Mucosa of descending colon (tissue), 3 donors: ENCODE results near the gene PHC3. TPM values are rescaled to one million over a fixed set of nuclear protein-coding genes. Genes with fewer than 3 reads are reported as not detected.

Source experiments
- ATAC-seq: fragments of 200-7000 bp; cut with Tn5 transposase; one replicate; pipeline ENCODE4 v1.9.1; 2020; ENCODE audit warnings: mild to moderate bottlenecking, moderate library complexity
- DNase-seq, 3 donors: peaks; one replicate each; pipeline ENCODE4 v3.0.0-alpha.2; 2020
- H3K36me3 ChIP-seq: fragments of 200-600 bp; one replicate; pipeline ENCODE4 v1.8.0; 2021; ENCODE audit warnings: low read depth, mild to moderate bottlenecking
- H3K4me1 ChIP-seq: fragments of 200-600 bp; one replicate; pipeline ENCODE4 v1.8.0; 2021; ENCODE audit warnings: low read depth, mild to moderate bottlenecking
- H3K4me3 ChIP-seq: fragments of 200-600 bp; one replicate; pipeline ENCODE4 v1.8.0; 2021; ENCODE audit warnings: mild to moderate bottlenecking
- H3K9me3 ChIP-seq: fragments of 200-600 bp; one replicate; pipeline ENCODE4 v1.8.0; 2021; ENCODE audit warnings: mild to moderate bottlenecking
- intact Hi-C, 2 donors: fragments of 100-400 bp; cut with DNase I in 1 of 2; cut with micrococcal nuclease in 1 of 2; formaldehyde crosslinking; loops; one replicate each; pipeline versions ENCODE4 v1.11.0 to v1.11.1; 2022; cut with DNase I, micrococcal nuclease
- total RNA-seq, 3 donors: library from RNA; stranded (reverse); fragmentation: NEBNext Ultra II Directional in 2 of 3; extraction: Animal tissue kit (Norgen Biotek cat#: 25700) in 2 of 3; gene quantifications; one replicate each; pipeline versions ENCODE4 v1.2.1 to v1.2.4, GENCODE V29; 2021 to 2023
- TF ChIP-seq, protein P1 (sequence below): fragments of 200-600 bp; IDR thresholded peaks from one replicate; pipeline ENCODE4 v1.8.0; 2022; ENCODE audit warnings: antibody characterized with exemption, mild to moderate bottlenecking
- donor health status: DM: no; HTN: no; CAD: no; lungs with moderate emphysema.
- donor health status: DM: no; HTN: no; CAD: no.
- donor health status: DM: no; HTN: yes; CAD: no.

The PHC3 gene
- total RNA-seq, 3 donors from 2014 or later: 54.2 to 96.7 (median 58.0) TPM

DNA sequence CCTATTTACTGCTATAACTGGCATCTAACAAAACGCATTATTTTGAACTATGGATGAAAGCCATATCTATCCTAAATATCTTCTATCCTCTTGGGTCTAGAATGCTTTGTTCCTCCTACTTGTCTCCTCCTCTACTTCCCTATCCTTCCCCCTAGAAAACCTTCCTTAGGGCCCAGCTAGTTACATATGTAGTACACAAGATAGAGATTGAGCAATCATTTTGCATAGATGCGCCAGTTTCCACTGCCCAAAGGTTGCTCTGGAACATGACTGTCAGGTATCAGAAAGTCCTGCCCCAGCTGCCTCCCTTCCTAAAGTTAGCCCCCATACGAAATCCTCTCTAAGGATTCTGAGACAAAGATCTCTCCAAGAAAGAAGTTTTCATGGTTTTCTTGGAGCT, 88.6 kb downstream of the PHC3 start:
- Histone ChIP-seq H3K9me3 (no peaks in the 10 kb centered on the region), H3K4me1 (no peaks in the 10 kb centered on the region), H3K4me3 (no peak overlapping the region), H3K36me3 (no peaks in the 10 kb centered on the region)
- ATAC-seq (peak; percentile 13), DNase-seq (no peak)
- intact Hi-C loops: no loop called here
- TF ChIP-seq, protein P1, sequence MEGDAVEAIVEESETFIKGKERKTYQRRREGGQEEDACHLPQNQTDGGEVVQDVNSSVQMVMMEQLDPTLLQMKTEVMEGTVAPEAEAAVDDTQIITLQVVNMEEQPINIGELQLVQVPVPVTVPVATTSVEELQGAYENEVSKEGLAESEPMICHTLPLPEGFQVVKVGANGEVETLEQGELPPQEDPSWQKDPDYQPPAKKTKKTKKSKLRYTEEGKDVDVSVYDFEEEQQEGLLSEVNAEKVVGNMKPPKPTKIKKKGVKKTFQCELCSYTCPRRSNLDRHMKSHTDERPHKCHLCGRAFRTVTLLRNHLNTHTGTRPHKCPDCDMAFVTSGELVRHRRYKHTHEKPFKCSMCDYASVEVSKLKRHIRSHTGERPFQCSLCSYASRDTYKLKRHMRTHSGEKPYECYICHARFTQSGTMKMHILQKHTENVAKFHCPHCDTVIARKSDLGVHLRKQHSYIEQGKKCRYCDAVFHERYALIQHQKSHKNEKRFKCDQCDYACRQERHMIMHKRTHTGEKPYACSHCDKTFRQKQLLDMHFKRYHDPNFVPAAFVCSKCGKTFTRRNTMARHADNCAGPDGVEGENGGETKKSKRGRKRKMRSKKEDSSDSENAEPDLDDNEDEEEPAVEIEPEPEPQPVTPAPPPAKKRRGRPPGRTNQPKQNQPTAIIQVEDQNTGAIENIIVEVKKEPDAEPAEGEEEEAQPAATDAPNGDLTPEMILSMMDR: no peak

DNA sequence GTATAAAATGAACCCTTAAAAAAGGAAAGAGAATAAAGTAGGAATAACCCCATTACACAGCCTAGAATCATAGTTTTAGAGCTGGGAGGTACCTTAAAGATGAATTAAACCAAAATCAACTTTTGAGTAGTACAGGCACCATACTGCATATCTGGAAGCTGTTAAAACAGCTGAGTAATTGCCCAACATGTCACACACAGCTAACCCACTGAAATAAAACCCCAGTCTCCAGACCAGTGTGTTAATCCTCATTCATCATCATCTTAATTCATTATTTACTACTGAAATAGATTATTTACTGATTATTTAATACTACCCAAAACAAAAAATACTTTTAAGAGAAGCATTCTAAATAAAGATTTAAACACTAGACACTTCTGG, 90.9 kb downstream of the PHC3 start:
- TF ChIP-seq, protein P1: no peak
- no peak for ATAC-seq
- no peaks in the 10 kb centered on the region for H3K9me3 ChIP-seq
- DNase-seq: no peak
- no peaks in the 10 kb centered on the region for H3K4me1 ChIP-seq
- intact Hi-C loops: no loop called here
- H3K36me3 ChIP-seq: no peaks in the 10 kb centered on the region
- H3K4me3 ChIP-seq: no peak overlapping the region

DNA sequence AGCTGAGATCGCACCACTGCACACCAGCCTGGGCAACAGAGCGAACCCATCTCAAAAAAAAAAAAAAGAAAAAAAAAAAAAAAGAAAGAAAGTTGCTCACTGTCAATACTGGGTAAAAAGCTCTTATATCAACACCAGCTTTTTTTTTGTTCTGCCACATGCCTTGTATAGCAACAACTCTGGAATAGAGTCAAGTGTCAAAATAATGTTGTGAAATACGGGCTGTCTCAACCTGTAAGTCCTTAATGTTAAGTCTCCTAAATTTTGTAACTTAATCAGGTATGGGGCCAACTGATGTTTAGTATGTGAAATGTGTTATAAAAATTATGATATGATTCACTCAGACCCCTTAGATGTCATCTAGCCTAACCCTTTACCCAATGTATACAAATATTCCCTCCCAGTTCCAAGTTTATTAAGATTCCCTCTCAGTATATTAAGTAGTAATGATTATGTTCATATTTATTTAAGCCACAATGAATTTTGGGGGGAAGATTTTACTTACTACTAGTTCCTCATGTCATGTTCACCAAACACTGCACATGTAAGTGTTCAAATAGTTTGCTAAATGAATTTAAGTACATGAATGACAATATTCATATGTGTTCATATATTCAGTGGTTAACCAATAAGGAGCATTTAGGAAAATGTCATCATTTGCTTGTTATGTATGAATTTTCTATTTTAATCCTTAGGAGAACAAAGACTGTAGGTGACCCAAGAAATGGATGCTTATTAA, 91.5 kb downstream of the PHC3 start:
- intact Hi-C loops: no loop called here
- DNase-seq (no peak), ATAC-seq (no peak)
- TF ChIP-seq, protein P1: no peak
- Histone ChIP-seq H3K4me3 (no peak overlapping the region), H3K36me3 (no peaks in the 10 kb centered on the region), H3K4me1 (no peaks in the 10 kb centered on the region), H3K9me3 (no peaks in the 10 kb centered on the region)

DNA sequence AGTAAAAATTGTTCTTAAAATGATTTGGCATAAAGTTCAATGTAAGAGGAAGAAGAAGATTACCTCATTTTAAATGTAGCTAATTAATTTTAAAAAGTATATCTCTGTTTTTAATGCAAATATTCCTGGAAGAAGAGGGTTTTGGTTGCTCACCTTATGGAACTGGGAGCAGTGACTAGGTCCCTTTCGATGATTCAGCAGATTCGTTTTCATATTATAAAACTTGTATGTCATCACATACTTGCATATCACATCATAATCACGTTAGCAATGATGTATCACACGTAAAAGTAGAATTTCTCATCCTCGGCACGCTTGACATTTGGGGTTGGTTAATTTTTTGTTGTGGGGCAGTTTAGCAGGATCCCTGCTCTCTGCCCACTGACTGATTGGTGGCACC, 96.1 kb downstream of the PHC3 start:
- H3K4me3 ChIP-seq: no peak overlapping the region

DNA sequence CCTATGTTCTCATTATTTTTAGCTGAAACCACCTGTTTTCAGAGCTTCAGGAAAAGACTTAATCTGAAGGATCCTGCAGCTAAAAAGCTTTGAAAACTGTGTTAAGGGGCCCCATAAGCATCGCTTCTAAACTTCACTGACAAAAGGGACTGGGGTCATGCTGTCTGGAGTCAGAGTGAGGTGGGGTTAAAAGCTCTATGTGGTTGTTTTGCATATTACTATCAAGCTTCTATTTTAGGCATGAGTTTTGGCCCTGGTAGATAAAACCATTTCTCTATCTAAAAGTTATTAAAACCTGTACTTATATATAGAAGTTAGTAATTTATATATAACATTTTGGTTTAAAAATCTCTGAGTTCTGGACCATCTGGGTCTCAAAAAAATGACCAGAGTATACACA, 98.2 kb downstream of the PHC3 start:
- ATAC-seq: no peak
- intact Hi-C loops: no loop called here

More for the DNA sequence above, 96.1 kb downstream of the PHC3 start:
- intact Hi-C loops: no loop called here
- DNase-seq (no peak), ATAC-seq (no peak)
- H3K36me3 ChIP-seq: no peaks in the 10 kb centered on the region
- TF ChIP-seq, protein P1: no peak
- H3K4me1 ChIP-seq: no peaks in the 10 kb centered on the region
- no peaks in the 10 kb centered on the region for H3K9me3 ChIP-seq

More for the DNA sequence above, 98.2 kb downstream of the PHC3 start:
- Histone ChIP-seq H3K4me1 (peaks cover under 1% of the 10 kb centered on the region), H3K4me3 (no peak overlapping the region), H3K36me3 (no peaks in the 10 kb centered on the region), H3K9me3 (no peaks in the 10 kb centered on the region)
- DNase-seq: no peak
- TF ChIP-seq, protein P1: no peak
